GM18867 (cell line): ENCODE data around the gene EN2.

Experiments used
- ATAC-seq: cut with Tn5 transposase; IDR thresholded peaks from one replicate; pipeline ENCODE4 v1.9.1; 2021; ENCODE audit warnings: mild to moderate bottlenecking, moderate library complexity; ENCODE audit not compliant: unreplicated experiment

Gene EN2

DNA sequence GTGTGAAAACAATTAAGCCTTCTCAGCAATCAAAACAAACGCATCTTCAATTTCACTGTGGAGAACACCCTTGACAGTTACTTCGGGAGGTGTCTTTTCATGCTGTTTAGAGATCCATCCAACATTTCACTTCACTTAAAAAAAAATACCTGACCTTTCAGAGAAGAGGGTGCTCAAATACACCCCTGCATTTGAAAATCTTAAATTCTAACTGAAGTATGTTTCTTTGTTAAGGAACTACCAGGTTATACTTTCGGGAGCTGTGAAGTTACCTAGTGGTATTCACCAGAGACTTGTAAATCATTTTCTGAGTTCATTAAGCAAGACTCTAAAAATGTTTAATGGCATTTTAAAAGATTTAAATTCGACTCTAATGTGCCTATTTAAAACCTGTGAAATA, 49.6 kb downstream of the EN2 start:
- ATAC-seq = no peak

DNA sequence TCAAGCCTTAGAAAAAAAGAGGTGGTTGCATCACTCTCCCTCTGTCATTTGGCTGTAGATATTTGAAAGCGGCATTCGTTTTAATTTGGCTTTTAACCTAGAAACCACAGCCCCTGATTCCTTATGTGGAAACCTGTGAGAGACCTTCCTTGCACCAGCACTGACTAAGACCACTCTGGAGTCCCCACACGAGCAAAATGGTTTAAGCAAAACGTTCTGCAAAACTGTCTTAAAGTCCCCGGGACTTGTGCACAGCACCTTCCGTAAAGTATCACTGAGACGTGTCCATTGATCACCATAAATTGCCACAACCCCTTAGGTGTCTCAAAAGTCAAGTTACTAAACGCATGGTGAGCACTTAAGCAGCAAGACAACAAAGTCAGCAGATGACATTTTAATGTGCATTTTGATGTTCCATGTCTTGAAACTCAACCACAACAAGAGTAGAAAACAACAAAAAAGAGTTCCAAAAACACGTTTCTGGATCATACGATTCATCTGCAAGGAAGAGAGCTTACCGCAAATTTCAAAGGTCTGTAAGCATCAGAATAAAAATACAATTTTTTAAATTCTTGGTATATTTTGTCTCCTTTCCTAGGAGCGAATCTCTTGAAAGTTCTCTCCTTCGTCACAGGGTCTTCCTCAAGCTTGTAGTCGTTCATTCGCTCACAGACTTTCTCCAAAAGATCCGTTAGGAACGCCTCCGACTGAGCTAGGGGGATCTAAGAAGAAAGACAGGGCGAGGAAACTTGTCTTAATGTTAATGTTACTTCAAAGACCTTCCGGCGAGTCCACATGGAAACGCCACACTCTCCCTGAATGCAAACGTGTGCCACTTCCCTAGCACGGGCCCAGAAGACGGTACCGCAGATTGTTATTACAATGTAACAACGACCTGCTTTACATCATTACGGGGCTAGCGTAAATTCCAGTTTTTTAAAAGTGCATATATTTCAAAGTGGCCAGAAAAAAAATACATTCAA, 50.7 kb downstream of the EN2 start:
- ATAC-seq = no peak

DNA sequence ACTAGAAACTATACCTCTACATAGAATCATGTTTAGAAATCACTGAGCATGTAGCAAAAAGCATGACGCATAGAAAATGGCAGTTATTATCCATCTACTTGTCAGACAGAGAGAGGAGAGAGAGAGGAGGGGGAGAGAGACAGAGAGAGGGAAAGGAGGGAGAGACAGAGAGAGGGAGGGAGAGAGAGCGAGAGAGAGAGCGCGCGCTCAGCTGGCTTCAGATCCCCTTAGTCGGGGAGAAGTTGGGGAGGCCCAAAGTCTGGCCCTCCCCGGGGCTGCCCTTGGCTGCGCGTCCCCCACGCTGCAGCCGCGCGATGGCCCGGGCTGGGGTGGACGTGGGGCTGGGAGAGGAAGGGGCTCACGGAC, 51.4 kb downstream of the EN2 start:
- no peak for ATAC-seq

DNA sequence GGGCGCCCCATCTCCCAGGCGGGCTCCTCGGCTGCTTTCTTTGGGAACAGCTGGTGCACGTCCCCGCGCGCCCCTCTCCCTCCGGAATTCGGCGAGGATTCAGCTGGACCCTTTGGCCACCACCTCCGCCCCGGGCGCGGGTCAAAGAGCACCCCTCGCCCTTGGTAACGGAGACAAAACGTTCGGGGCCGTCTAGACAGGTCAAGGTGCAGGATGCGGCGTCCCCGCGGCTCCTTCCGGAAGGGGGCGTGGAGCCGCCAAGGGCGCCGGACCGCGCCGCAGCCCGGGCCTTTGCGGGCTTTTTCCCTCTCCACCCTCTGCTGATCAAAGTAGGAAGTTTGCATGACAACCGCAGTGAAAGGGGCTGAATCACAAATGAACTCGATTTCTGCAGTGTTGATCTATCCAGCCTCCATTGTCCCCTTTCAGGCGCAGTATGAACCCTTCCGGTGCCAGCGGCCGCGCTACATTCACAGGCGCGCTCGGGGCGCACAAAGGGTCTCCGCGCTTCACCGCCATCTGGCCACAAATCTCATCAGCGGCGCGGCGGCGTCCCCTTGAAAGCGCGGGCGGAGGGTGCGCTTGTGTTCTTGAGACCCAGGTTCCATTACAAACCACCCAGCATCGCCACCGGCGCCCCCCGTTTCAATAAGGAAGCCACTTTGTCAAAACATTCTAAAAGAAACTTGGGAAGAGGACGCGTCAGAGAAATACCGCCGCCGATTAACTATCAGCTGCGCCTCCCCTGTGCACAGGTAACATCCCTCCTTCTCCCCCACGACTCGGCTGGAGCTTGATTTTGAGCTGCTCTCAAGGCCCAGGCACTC, 52.0 kb downstream of the EN2 start:
- ATAC-seq = no peak

DNA sequence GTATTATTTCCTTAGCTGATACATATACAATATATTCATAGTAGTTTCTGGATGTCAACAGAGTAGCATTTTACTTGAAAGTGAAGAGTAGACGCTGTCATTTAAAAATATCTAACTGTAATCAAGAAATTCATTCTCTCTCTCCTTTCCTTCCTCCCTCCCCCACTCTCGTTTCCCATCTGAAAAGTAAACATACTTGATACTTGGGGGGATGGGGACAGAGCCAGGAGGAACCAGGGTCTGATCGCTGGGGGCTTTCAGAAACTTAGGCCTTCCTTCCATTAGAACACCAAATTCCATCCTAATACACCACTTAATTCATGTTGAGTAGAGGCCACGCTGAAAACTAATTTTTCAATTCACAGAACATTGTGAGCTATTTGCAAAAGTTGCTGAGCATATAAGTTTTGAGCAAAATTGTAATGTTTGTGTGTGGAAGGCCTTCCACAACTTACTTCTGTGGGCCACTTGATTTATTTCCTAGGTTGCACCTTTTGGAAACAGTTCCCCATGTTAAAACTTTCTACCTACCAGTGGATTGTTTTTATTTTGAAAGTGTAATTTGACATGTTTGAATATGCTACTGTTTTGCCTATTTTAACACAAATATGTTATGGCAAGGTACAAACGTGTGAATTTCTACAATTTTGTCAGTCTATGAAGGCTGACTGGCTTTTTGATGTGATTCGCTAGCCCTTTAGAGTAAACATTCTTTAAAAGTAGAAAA, 53.2 kb downstream of the EN2 start:
- ATAC-seq = no peak

DNA sequence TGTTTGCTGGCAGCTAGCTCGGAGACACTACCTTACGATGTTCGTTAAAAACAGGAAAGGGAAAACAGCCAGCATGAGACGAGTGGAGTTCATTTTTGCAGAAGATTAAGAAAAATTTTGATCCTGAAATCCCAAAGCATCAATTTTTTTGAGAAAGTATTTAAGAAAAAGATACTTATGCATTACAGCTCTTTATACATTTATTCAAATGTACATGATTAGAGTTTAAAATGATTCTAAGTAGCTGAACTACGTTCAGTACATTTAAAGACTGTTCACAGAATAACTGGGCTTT, 53.7 kb downstream of the EN2 start:
- ATAC-seq = no peak

DNA sequence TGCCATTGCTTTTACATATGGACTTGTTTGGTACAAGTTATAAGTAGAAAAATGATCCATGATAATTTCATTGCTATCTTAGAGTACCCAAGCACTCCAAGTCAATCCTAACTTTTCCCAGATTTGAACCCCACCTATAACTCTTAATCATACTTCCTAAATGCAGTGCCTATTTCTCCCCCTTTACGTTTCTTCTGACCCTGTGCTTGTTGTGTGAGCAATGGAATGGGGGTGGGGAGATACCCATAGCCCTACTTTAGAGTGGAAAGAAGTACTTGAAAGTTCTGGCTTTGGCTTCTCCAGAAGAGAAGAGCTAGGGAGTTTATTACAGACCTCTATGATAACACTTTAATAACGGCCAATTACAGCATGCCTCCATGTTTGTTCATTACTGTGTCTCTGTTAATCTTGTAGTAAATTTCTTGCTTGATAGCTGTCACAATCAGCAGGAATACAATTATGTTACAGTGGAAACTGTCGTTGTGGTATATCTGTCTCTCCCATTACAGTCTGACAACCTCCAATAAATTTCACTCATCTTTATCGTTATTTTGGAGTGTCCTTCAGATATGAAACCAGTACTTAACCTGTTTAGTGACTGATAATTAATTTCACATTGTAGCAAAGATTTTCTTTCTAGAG, 54.4 kb downstream of the EN2 start:
- no peak for ATAC-seq

DNA sequence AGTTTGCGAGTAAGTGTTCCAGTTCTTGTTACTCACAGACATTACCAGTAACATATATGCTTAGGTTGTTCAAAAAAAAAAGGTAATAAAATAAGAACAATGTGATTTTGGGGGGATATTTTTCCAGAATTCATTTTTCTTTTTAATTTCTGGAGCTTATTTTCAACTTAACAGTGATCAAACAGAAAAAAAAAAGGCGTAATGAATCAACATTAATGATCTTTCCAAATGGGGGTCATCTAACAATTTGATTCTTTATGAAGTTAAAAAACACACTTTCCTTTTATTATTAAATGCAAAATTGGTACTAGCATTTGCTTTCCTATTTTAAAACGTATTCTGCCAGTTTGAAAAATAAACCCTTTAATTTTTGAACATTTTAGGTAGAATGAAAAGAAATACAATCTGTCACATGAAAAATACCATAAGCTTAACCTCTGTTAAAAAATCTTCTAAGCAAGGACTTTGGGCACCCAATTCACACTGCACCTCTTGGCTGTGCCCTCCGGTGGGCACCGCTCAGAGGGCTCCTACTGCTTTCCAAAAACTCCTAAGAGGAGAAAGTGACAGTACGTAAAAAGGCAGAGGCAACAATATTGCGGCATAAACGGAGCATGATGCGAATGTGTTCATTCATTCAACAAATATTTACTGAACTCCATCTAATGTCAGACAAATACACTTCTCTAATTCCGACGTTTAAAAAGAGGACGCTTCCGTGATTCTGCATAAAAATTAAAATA, 55.8 kb downstream of the EN2 start:
- no peak for ATAC-seq

DNA sequence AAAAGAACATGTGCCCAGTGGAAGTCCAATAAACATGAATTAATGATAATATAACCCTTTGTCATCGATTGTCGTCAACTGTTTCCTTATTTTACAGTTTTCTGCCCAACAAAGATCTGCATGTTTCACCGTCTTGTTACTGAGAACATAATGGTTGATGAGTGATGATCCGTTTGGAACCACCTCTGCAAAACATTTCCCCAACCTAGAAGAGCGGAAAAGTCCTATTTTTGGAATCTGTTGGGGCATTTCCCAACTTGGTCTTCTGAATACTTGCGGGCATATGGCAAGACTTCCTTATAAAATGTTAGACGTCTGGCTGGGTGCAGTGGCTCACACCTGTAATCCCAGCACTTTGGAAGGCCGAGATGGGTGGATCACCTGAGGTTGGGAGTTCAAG, 56.4 kb downstream of the EN2 start:
- ATAC-seq = no peak
